Neural progenitor cell (in vitro differentiated cells): ENCODE data around the gene TELO2. TPM values are rescaled to one million over a fixed set of nuclear protein-coding genes. Genes with fewer than 3 reads are reported as not detected.

Source experiments
- DNase-seq: peaks from one replicate; pipeline ENCODE4 v3.0.0-alpha.2; 2016; ENCODE audit warnings: low spot score
- H2AFZ ChIP-seq: fragments of 200-600 bp; sonication (generic); replicated peaks from 2 replicates; pipeline ENCODE4 v1.6.1; 2016; ENCODE audit warnings: antibody characterized with exemption
- H3F3A ChIP-seq: fragments of 200-600 bp; sonication (generic); 2 replicates; pipeline ENCODE4 v1.6.1; 2016; ENCODE audit warnings: antibody characterized with exemption, low read depth
- H3K27ac ChIP-seq: fragments of 200-600 bp; sonication (generic); 2 replicates; pipeline ENCODE4 v1.5.1; 2016; ENCODE audit warnings: mild to moderate bottlenecking
- H3K27me3 ChIP-seq: fragments of 200-600 bp; sonication (generic); 2 replicates; pipeline ENCODE4 v1.6.1; 2016; ENCODE audit warnings: mild to moderate bottlenecking, moderate library complexity
- H3K36me3 ChIP-seq: fragments of 200-600 bp; sonication (generic); 2 replicates; pipeline ENCODE4 v1.5.1; 2016
- H3K4me1 ChIP-seq: fragments of 200-600 bp; sonication (generic); 2 replicates; pipeline ENCODE4 v1.6.1; 2016; ENCODE audit warnings: mixed run types
- H3K4me2 ChIP-seq: fragments of 200-600 bp; sonication (generic); 2 replicates; pipeline ENCODE4 v1.6.1; 2016
- H3K4me3 ChIP-seq: fragments of 200-600 bp; sonication (generic); 2 replicates; pipeline ENCODE4 v1.5.1; 2016
- H3K79me2 ChIP-seq: fragments of 200-600 bp; sonication (generic); 2 replicates; pipeline ENCODE4 v1.6.1; 2016; ENCODE audit warnings: low read depth
- H3K9ac ChIP-seq: fragments of 200-600 bp; sonication (generic); 2 replicates; pipeline ENCODE4 v1.6.1; 2016
- H3K9me3 ChIP-seq: fragments of 200-600 bp; sonication (generic); 2 replicates; pipeline ENCODE4 v1.5.1; 2016; ENCODE audit warnings: low read depth
- H4K20me1 ChIP-seq: fragments of 200-600 bp; sonication (generic); 2 replicates; pipeline ENCODE4 v1.6.1; 2016; ENCODE audit warnings: low read depth
- H3K27ac Mint-ChIP-seq: 3 replicates; pipeline ENCODE4 v1.8.0; 2021; ENCODE audit warnings: mixed read lengths
- H3K27me3 Mint-ChIP-seq: 2 replicates; pipeline ENCODE4 v1.8.0; 2022; ENCODE audit warnings: low read depth, mild to moderate bottlenecking, inconsistent platforms, moderate library complexity, mixed read lengths; ENCODE audit not compliant: insufficient read depth
- H3K36me3 Mint-ChIP-seq: 3 replicates; pipeline ENCODE4 v1.8.0; 2021; ENCODE audit warnings: mixed read lengths
- H3K4me1 Mint-ChIP-seq: 3 replicates; pipeline ENCODE4 v1.8.0; 2021; ENCODE audit warnings: mixed read lengths
- H3K4me3 Mint-ChIP-seq: 3 replicates; pipeline ENCODE4 v1.8.0; 2021; ENCODE audit warnings: mild to moderate bottlenecking, moderate library complexity, mixed read lengths
- H3K9me3 Mint-ChIP-seq: 3 replicates; pipeline ENCODE4 v1.8.0; 2020; ENCODE audit warnings: mixed read lengths
- EZH2 ChIP-seq: fragments of 200-600 bp; sonication (generic); IDR thresholded peaks from 2 replicates; pipeline ENCODE4 v1.6.1; 2017; ENCODE audit warnings: antibody characterized with exemption, mild to moderate bottlenecking, moderate library complexity
- EZH2phosphoT487 ChIP-seq: fragments of 200-600 bp; sonication (generic); IDR thresholded peaks from 2 replicates; pipeline ENCODE4 v1.6.1; 2017; ENCODE audit warnings: antibody characterized with exemption
- total RNA-seq: library from RNA; depleted of rRNA; stranded (reverse); fragments of >200 nt; gene quantifications from 2 replicates; pipeline ENCODE4 v1.2.3, GENCODE V29; 2015; ENCODE audit warnings: low replicate concordance
- TF ChIP-seq, protein P1 (sequence below): fragments of 200-600 bp; sonication (generic); IDR thresholded peaks from 2 replicates; pipeline ENCODE4 v1.5.1; 2017; ENCODE audit warnings: antibody characterized with exemption, mild to moderate bottlenecking

TELO2 gene
- total RNA-seq, 1 donor from 2014 or later: 18.3 TPM

- H3K4me3 Mint-ChIP-seq: no peak overlapping the region
- no peaks in the 10 kb centered on the region for H3K9me3 Mint-ChIP-seq
- no peaks in the 10 kb centered on the region for H3K27me3 Mint-ChIP-seq
- Histone ChIP-seq H3K9me3 (no peaks in the 10 kb centered on the region), H4K20me1 (no peaks in the 10 kb centered on the region), H3F3A (no peaks in the 10 kb centered on the region), H3K27me3 (no peaks in the 10 kb centered on the region), H3K4me3 (no peak overlapping the region), H2AFZ (no peak overlapping the region), H3K9ac (no peak overlapping the region), H3K4me1 (no peaks in the 10 kb centered on the region), H3K79me2 (no peaks in the 10 kb centered on the region), H3K36me3 (no peaks in the 10 kb centered on the region), H3K4me2 (no peak overlapping the region), H3K27ac (no peak overlapping the region)
- no peak for TF ChIP-seq EZH2
- no peak for TF ChIP-seq EZH2phosphoT487
- TF ChIP-seq, protein P1, sequence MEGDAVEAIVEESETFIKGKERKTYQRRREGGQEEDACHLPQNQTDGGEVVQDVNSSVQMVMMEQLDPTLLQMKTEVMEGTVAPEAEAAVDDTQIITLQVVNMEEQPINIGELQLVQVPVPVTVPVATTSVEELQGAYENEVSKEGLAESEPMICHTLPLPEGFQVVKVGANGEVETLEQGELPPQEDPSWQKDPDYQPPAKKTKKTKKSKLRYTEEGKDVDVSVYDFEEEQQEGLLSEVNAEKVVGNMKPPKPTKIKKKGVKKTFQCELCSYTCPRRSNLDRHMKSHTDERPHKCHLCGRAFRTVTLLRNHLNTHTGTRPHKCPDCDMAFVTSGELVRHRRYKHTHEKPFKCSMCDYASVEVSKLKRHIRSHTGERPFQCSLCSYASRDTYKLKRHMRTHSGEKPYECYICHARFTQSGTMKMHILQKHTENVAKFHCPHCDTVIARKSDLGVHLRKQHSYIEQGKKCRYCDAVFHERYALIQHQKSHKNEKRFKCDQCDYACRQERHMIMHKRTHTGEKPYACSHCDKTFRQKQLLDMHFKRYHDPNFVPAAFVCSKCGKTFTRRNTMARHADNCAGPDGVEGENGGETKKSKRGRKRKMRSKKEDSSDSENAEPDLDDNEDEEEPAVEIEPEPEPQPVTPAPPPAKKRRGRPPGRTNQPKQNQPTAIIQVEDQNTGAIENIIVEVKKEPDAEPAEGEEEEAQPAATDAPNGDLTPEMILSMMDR: no peak
- H3K27ac Mint-ChIP-seq: no peak overlapping the region
- peaks cover 8% of the 10 kb centered on the region for H3K4me1 Mint-ChIP-seq
- no peak for DNase-seq
- no peaks in the 10 kb centered on the region for H3K36me3 Mint-ChIP-seq
Measured at GRCh38 chr16:1530883-1531637, 37.9 kb downstream of the TELO2 start.

GRCh38 chr16:1531638-1531910 lies 38.4 kb downstream of the TELO2 start:
- H3K4me3 ChIP-seq: no peak overlapping the region
- Mint-ChIP-seq H3K27ac (no peak overlapping the region), H3K9me3 (no peaks in the 10 kb centered on the region), H3K4me3 (no peak overlapping the region), H3K27me3 (no peaks in the 10 kb centered on the region), H3K36me3 (peaks cover under 1% of the 10 kb centered on the region), H3K4me1 (peaks cover 9% of the 10 kb centered on the region)
- H3K79me2 ChIP-seq: no peaks in the 10 kb centered on the region
- TF ChIP-seq, protein P1: no peak
- TF ChIP-seq EZH2phosphoT487: no peak
- no peak for TF ChIP-seq EZH2
- H3K4me2 ChIP-seq: no peak overlapping the region
- no peaks in the 10 kb centered on the region for H3F3A ChIP-seq
- no peaks in the 10 kb centered on the region for H4K20me1 ChIP-seq
- H3K4me1 ChIP-seq: no peaks in the 10 kb centered on the region
- no peak for DNase-seq
- no peak overlapping the region for H3K9ac ChIP-seq
- no peaks in the 10 kb centered on the region for H3K27me3 ChIP-seq
- H3K36me3 ChIP-seq: no peaks in the 10 kb centered on the region
- no peaks in the 10 kb centered on the region for H3K9me3 ChIP-seq
- H2AFZ ChIP-seq: no peak overlapping the region
- H3K27ac ChIP-seq: no peak overlapping the region

- no peak for DNase-seq
- TF ChIP-seq EZH2phosphoT487 (no peak), EZH2 (no peak)
- TF ChIP-seq, protein P1: no peak
- Mint-ChIP-seq H3K27me3 (no peaks in the 10 kb centered on the region), H3K9me3 (no peaks in the 10 kb centered on the region), H3K36me3 (peaks cover 2% of the 10 kb centered on the region), H3K4me3 (no peak overlapping the region), H3K27ac (no peak overlapping the region), H3K4me1 (peaks cover 10% of the 10 kb centered on the region)
- Histone ChIP-seq H3K27ac (no peak overlapping the region), H3K9ac (no peak overlapping the region), H3K36me3 (no peaks in the 10 kb centered on the region), H3K9me3 (no peaks in the 10 kb centered on the region), H2AFZ (no peak overlapping the region), H4K20me1 (no peaks in the 10 kb centered on the region), H3K4me1 (no peaks in the 10 kb centered on the region), H3K4me2 (no peak overlapping the region), H3F3A (no peaks in the 10 kb centered on the region), H3K4me3 (no peak overlapping the region), H3K79me2 (no peaks in the 10 kb centered on the region), H3K27me3 (no peaks in the 10 kb centered on the region)
Measured at GRCh38 chr16:1532081-1532760, 39.1 kb downstream of the TELO2 start.
